ENCODE measurements around the gene BIVM.

DNA sequence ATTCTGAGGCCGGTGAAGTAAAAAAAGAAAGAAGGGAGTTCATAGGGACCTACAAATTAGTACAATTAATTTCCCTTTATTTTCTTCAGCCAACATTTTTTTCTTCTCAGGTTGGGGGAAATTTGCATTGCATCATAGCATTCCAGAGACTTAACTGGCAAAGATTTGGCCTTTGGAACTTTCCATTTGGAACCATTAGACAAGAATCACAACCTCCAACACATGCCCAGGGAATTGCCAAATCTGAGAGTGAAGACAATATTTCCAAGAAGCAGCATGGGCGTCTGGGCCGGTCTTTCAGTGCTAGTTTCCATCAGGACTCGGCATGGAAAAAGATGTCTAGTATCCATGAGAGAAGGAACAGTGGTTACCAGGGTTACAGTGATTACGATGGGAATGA, 40.5 kb downstream of the BIVM start:
- TF ChIP-seq, protein P1, sequence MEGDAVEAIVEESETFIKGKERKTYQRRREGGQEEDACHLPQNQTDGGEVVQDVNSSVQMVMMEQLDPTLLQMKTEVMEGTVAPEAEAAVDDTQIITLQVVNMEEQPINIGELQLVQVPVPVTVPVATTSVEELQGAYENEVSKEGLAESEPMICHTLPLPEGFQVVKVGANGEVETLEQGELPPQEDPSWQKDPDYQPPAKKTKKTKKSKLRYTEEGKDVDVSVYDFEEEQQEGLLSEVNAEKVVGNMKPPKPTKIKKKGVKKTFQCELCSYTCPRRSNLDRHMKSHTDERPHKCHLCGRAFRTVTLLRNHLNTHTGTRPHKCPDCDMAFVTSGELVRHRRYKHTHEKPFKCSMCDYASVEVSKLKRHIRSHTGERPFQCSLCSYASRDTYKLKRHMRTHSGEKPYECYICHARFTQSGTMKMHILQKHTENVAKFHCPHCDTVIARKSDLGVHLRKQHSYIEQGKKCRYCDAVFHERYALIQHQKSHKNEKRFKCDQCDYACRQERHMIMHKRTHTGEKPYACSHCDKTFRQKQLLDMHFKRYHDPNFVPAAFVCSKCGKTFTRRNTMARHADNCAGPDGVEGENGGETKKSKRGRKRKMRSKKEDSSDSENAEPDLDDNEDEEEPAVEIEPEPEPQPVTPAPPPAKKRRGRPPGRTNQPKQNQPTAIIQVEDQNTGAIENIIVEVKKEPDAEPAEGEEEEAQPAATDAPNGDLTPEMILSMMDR (IDR thresholded peaks at IDR 0.05), result no peak
- TF ChIP-seq EZH2 (IDR thresholded peaks at IDR 0.05), result no peak

All from neural progenitor cell (in vitro differentiated cells).